ENCODE results near the gene IL18.

- no peak for TF ChIP-seq TARDBP (IDR thresholded peaks at IDR 0.05)
- TF ChIP-seq FOXM1 (IDR thresholded peaks at IDR 0.05; ENCODE audit: borderline replicate concordance), result no peak
- no peak for TF ChIP-seq ZNF384 (IDR thresholded peaks at IDR 0.05)
Observed at GRCh38 chr11:112177589-112177988, 13.7 kb upstream of the IL18 start.

Measured in HEK293T (cell line).